Measurements from ENCODE around the gene EMP1. TPM values are rescaled to one million over a fixed set of nuclear protein-coding genes. Genes with fewer than 3 reads are reported as not detected.

The EMP1 gene
- total and polyA plus RNA-seq, 9 of the 15 experiments (the other 6 are each of a cell fraction or from before 2014, with no cell fraction given) = 0.10 to 0.60 TPM; not detected in 7

DNA sequence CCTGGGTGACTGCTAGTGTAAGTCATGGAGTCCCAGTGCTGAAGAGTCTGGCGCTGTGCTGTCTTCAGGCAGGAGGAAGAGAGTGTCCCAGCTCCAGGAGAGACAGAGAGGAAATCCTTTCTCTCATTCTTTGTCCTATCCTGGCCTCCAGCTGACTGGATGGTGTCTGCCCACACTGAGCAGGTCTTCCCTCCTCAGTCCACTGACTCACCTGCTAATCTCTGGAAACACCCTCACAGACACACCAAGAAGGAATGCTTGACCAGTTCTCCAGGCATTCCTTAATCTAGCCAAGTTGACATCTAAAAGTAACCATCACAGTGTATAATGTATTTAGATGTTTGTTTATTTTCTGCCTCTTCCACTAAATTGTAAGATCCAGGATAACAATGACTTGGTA, 53.9 kb downstream of the EMP1 start (continued):
- TF ChIP-seq, protein P1, sequence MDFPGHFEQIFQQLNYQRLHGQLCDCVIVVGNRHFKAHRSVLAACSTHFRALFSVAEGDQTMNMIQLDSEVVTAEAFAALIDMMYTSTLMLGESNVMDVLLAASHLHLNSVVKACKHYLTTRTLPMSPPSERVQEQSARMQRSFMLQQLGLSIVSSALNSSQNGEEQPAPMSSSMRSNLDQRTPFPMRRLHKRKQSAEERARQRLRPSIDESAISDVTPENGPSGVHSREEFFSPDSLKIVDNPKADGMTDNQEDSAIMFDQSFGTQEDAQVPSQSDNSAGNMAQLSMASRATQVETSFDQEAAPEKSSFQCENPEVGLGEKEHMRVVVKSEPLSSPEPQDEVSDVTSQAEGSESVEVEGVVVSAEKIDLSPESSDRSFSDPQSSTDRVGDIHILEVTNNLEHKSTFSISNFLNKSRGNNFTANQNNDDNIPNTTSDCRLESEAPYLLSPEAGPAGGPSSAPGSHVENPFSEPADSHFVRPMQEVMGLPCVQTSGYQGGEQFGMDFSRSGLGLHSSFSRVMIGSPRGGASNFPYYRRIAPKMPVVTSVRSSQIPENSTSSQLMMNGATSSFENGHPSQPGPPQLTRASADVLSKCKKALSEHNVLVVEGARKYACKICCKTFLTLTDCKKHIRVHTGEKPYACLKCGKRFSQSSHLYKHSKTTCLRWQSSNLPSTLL (IDR thresholded peaks at IDR 0.05) = no peak

GRCh38 chr12:13251521-13251920, 55.0 kb downstream of the EMP1 start:
- WGBS (ENCODE audit: insufficient coverage, low coverage, missing lambda C conversion rate) = 0% methylated on average over 5 of the region's 5 CpGs
- CTCF ChIA-PET (ENCODE audit: low intra/inter-chr PET ratio) = no interaction called here
- no peak for ATAC-seq
- Histone ChIP-seq H4K20me1 (replicated peaks; ENCODE audit: control insufficient read depth, insufficient read depth, low read length) (no peaks in the 10 kb centered on the region), H3K4me1 (replicated peaks in 1 of 2; ENCODE audit: control insufficient read depth in 2 of 2, insufficient read depth in 2 of 2, low read length in 2 of 2) (peaks cover 0 to 3% of the 10 kb centered on the region in 2 experiments; a peak in 1 of 5 replicates), H3K4me3 (no peak overlapping the region), H2AFZ (ENCODE audit: low read depth, low read length) (no peak overlapping the region), H3K9me1 (ENCODE audit: control insufficient read depth, insufficient read depth, low read length) (no peaks in the 10 kb centered on the region), H3K4me2 (ENCODE audit: insufficient read depth, low read length) (no peak overlapping the region), H3K9me3 (replicated peaks; ENCODE audit: control insufficient read depth, insufficient read depth, low read depth, low read length) (no peaks in the 10 kb centered on the region), H3K27me3 (ENCODE audit: control insufficient read depth in 2 of 2, insufficient read depth in 2 of 2, low read length in 2 of 2) (no peaks in the 10 kb centered on the region), H3K79me2 (ENCODE audit: control insufficient read depth, insufficient read depth, low read length) (no peaks in the 10 kb centered on the region), H3K27ac (ENCODE audit: extremely low read depth, low read depth, low read length) (no peak overlapping the region), H3K36me3 (ENCODE audit: control insufficient read depth, insufficient read depth, low read length) (no peaks in the 10 kb centered on the region), H3K9ac (ENCODE audit: insufficient read depth in 1 of 2, low read depth in 2 of 2, low read length in 2 of 2) (no peak overlapping the region)
- POLR2A ChIA-PET = no interaction called here
- intact Hi-C loops (cut with micrococcal nuclease) = loop anchor here (10.0 kb wide), 1 partner anchor 73 kb away; no protein-coding TSS in a partner anchor
- BruUV-seq (replicated peaks) = no TSS peak
- in situ Hi-C loops (cut with MboI) = no loop called here
- DNase-seq (ENCODE audit: extremely low read depth in 1 of 4, low spot score in 3 of 4) = no peak
- FAIRE-seq = no peak
- TF ChIP-seq, protein P2, sequence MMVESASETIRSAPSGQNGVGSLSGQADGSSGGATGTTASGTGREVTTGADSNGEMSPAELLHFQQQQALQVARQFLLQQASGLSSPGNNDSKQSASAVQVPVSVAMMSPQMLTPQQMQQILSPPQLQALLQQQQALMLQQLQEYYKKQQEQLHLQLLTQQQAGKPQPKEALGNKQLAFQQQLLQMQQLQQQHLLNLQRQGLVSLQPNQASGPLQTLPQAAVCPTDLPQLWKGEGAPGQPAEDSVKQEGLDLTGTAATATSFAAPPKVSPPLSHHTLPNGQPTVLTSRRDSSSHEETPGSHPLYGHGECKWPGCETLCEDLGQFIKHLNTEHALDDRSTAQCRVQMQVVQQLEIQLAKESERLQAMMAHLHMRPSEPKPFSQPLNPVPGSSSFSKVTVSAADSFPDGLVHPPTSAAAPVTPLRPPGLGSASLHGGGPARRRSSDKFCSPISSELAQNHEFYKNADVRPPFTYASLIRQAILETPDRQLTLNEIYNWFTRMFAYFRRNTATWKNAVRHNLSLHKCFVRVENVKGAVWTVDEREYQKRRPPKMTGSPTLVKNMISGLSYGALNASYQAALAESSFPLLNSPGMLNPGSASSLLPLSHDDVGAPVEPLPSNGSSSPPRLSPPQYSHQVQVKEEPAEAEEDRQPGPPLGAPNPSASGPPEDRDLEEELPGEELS (CRISPR knock-in tag; IDR thresholded peaks at IDR 0.05; ENCODE audit: borderline replicate concordance) = no peak
- TF ChIP-seq ETS2 (tag; IDR thresholded peaks at IDR 0.05; ENCODE audit: borderline replicate concordance, poor library complexity, severe bottlenecking) = no peak
- TF ChIP-seq FOXA3 (CRISPR knock-in tag; conservative IDR thresholded peaks at IDR 0.05 in 1 of 2, IDR thresholded peaks at IDR 0.05 in 1 of 2) = no peak
- no peak for TF ChIP-seq ZNF444 (CRISPR knock-in tag; IDR thresholded peaks at IDR 0.05)
- TF ChIP-seq GABPB2 (CRISPR knock-in tag; conservative IDR thresholded peaks at IDR 0.05) = no peak
- no peak for TF ChIP-seq ZNF197 (CRISPR knock-in tag; IDR thresholded peaks at IDR 0.05; ENCODE audit: low read depth)
- no peak for TF ChIP-seq HMGN3 (IDR thresholded peaks at IDR 0.05; ENCODE audit: borderline replicate concordance, extremely low read depth, insufficient read length, low read depth, low read length)
- no peak for TF ChIP-seq POU5F1 (IDR thresholded peaks at IDR 0.05; ENCODE audit: borderline replicate concordance, low read depth, low read length, partially characterized antibody)
- no peak for TF ChIP-seq TOE1 (IDR thresholded peaks at IDR 0.05; ENCODE audit: borderline replicate concordance)
- TF ChIP-seq TOE1 (CRISPR knock-in tag; IDR thresholded peaks at IDR 0.05; ENCODE audit: borderline replicate concordance, low read depth) = no peak
- no peak for TF ChIP-seq POLR3A (IDR thresholded peaks at IDR 0.05; ENCODE audit: borderline replicate concordance, extremely low read depth, insufficient read depth, insufficient read length)
- TF ChIP-seq, protein P3, sequence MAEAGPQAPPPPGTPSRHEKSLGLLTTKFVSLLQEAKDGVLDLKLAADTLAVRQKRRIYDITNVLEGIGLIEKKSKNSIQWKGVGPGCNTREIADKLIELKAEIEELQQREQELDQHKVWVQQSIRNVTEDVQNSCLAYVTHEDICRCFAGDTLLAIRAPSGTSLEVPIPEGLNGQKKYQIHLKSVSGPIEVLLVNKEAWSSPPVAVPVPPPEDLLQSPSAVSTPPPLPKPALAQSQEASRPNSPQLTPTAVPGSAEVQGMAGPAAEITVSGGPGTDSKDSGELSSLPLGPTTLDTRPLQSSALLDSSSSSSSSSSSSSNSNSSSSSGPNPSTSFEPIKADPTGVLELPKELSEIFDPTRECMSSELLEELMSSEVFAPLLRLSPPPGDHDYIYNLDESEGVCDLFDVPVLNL (CRISPR knock-in tag; IDR thresholded peaks at IDR 0.05; ENCODE audit: low read depth) = no peak
- TF ChIP-seq KDM1A (IDR thresholded peaks at IDR 0.05) = no peak
